ENCODE measurements around the gene NRM. TPM values are rescaled to one million over a fixed set of nuclear protein-coding genes. Genes with fewer than 3 reads are reported as not detected.

The NRM gene
- total RNA-seq, 1 donor from 2014 or later, result 3.7 TPM

GRCh38 chr6:30684386-30685156, 6.2 kb downstream of the NRM start:
- Histone ChIP-seq H3K27ac (replicated peaks) (peak overlapping the region; percentile 97), H3K4me3 (peak overlapping the region; percentile 83), H3K9me3 (replicated peaks) (no peaks in the 10 kb centered on the region), H3K4me1 (peaks cover 98% of the 10 kb centered on the region), H3K27me3 (ENCODE audit: low read depth) (no peaks in the 10 kb centered on the region), H3K36me3 (peaks cover 12% of the 10 kb centered on the region)
- intact Hi-C loops (cut with micrococcal nuclease), result no loop called here
- TF ChIP-seq CTCF (IDR thresholded peaks at IDR 0.05; ENCODE audit: borderline replicate concordance), result no peak
- peak; percentile 61 for DNase-seq

- Histone ChIP-seq H3K27me3 (ENCODE audit: low read depth) (no peaks in the 10 kb centered on the region), H3K9me3 (replicated peaks) (no peaks in the 10 kb centered on the region), H3K27ac (replicated peaks) (peak overlapping the region; percentile 97), H3K4me3 (peak overlapping the region; percentile 83), H3K4me1 (peaks cover 98% of the 10 kb centered on the region), H3K36me3 (peaks cover 13% of the 10 kb centered on the region)
- no peak for DNase-seq
- no peak for TF ChIP-seq CTCF (IDR thresholded peaks at IDR 0.05; ENCODE audit: borderline replicate concordance)
- intact Hi-C loops (cut with micrococcal nuclease), result no loop called here
Observed at GRCh38 chr6:30683980-30684338, 6.8 kb downstream of the NRM start.

- peak overlapping the region; percentile 83 for H3K4me3 ChIP-seq
- TF ChIP-seq CTCF (IDR thresholded peaks at IDR 0.05; ENCODE audit: borderline replicate concordance), result no peak
- H3K27ac ChIP-seq (replicated peaks), result peak overlapping the region; percentile 97
- peaks cover 97% of the 10 kb centered on the region for H3K4me1 ChIP-seq
- no peaks in the 10 kb centered on the region for H3K27me3 ChIP-seq (ENCODE audit: low read depth)
- peaks cover 17% of the 10 kb centered on the region for H3K36me3 ChIP-seq
- no peaks in the 10 kb centered on the region for H3K9me3 ChIP-seq (replicated peaks)
- peak; percentile 37 for DNase-seq
- intact Hi-C loops (cut with micrococcal nuclease), result no loop called here
Observed at GRCh38 chr6:30683183-30683979, 7.4 kb downstream of the NRM start.

- peak; percentile 85 for DNase-seq
- TF ChIP-seq CTCF (IDR thresholded peaks at IDR 0.05; ENCODE audit: borderline replicate concordance), result no peak
- H3K4me1 ChIP-seq, result peaks cover 88% of the 10 kb centered on the region
- no peaks in the 10 kb centered on the region for H3K27me3 ChIP-seq (ENCODE audit: low read depth)
- H3K4me3 ChIP-seq, result peak overlapping the region; percentile 83
- no peaks in the 10 kb centered on the region for H3K9me3 ChIP-seq (replicated peaks)
- H3K27ac ChIP-seq (replicated peaks), result peak overlapping the region; percentile 97
- peaks cover 27% of the 10 kb centered on the region for H3K36me3 ChIP-seq
- intact Hi-C loops (cut with micrococcal nuclease), result no loop called here
Observed at GRCh38 chr6:30682143-30683117, 8.4 kb downstream of the NRM start.

GRCh38 chr6:30681766-30682142, 9.0 kb downstream of the NRM start:
- DNase-seq, result no peak
- no peak for TF ChIP-seq CTCF (IDR thresholded peaks at IDR 0.05; ENCODE audit: borderline replicate concordance)
- no peaks in the 10 kb centered on the region for H3K9me3 ChIP-seq (replicated peaks)
- H3K4me3 ChIP-seq, result peak overlapping the region; percentile 83
- H3K36me3 ChIP-seq, result peaks cover 34% of the 10 kb centered on the region
- H3K4me1 ChIP-seq, result peaks cover 81% of the 10 kb centered on the region
- intact Hi-C loops (cut with micrococcal nuclease), result no loop called here
- H3K27ac ChIP-seq (replicated peaks), result peak overlapping the region; percentile 97
- H3K27me3 ChIP-seq (ENCODE audit: low read depth), result no peaks in the 10 kb centered on the region
